ENCODE measurements around the gene OR5A1. TPM values are rescaled to one million over a fixed set of nuclear protein-coding genes. Genes with fewer than 3 reads are reported as not detected.

Gene OR5A1
- polyA plus RNA-seq, 3 donors: not detected

GRCh38 chr11:59400461-59401261, 35.6 kb upstream of the OR5A1 start:
- TF ChIP-seq CTCF (IDR thresholded peaks at IDR 0.05): no peak
- Histone ChIP-seq H3K79me2 (ENCODE audit: insufficient read depth, low read length) (no peaks in the 10 kb centered on the region), H3K27me3 (ENCODE audit: control insufficient read depth in 2 of 2, insufficient read depth in 2 of 2, low read length in 2 of 2) (no peaks in the 10 kb centered on the region), H4K20me1 (ENCODE audit: insufficient read depth, low read length) (no peaks in the 10 kb centered on the region), H3K36me3 (replicated peaks in 1 of 2; ENCODE audit: control insufficient read depth in 1 of 2, insufficient read depth in 2 of 2, low read length in 2 of 2) (no peaks in the 10 kb centered on the region), H3K9me3 (replicated peaks in 1 of 2; ENCODE audit: control insufficient read depth in 1 of 2, insufficient read depth in 1 of 2, low read length in 2 of 2) (peaks cover 4 to 23% of the 10 kb centered on the region in 2 donors), H2AFZ (ENCODE audit: insufficient read depth, low read depth, low read length, poor library complexity, severe bottlenecking) (no peak overlapping the region), H3K9ac (ENCODE audit: insufficient read depth, low read length, poor library complexity, severe bottlenecking) (no peak overlapping the region), H3K27ac (ENCODE audit: low read depth in 1 of 2, low read length in 2 of 2) (no peak overlapping the region), H3K4me1 (ENCODE audit: control insufficient read depth in 1 of 2, insufficient read depth in 2 of 2, low read length in 2 of 2) (no peaks in the 10 kb centered on the region), H3K4me2 (replicated peaks; ENCODE audit: extremely low read depth, low read length, poor library complexity, severe bottlenecking) (no peak overlapping the region), H3K4me3 (replicated peaks in 1 of 3; ENCODE audit: low read depth in 2 of 3, low read length in 3 of 3) (no peak overlapping the region)
- Mint-ChIP-seq H3K4me3 (no peak overlapping the region), H3K9me3 (peaks cover 5 to 23% (median 17%) of the 10 kb centered on the region in 7 donors), H3K27me3 (ENCODE audit: low read depth in 3 of 3) (no peaks in the 10 kb centered on the region), H3K4me1 (no peaks in the 10 kb centered on the region), H3K36me3 (no peaks in the 10 kb centered on the region), H3K27ac (no peak overlapping the region)
- WGBS (ENCODE audit: insufficient coverage): 100% methylated on average over 3 of the region's 3 CpGs
- no peak for DNase-seq
- intact Hi-C loops (cut with micrococcal nuclease): no loop called here

GRCh38 chr11:59401262-59401552, 35.1 kb upstream of the OR5A1 start:
- Histone ChIP-seq H2AFZ (ENCODE audit: insufficient read depth, low read depth, low read length, poor library complexity, severe bottlenecking) (no peak overlapping the region), H3K27me3 (ENCODE audit: control insufficient read depth in 2 of 2, insufficient read depth in 2 of 2, low read length in 2 of 2) (no peaks in the 10 kb centered on the region), H3K36me3 (replicated peaks in 1 of 2; ENCODE audit: control insufficient read depth in 1 of 2, insufficient read depth in 2 of 2, low read length in 2 of 2) (no peaks in the 10 kb centered on the region), H3K4me2 (replicated peaks; ENCODE audit: extremely low read depth, low read length, poor library complexity, severe bottlenecking) (no peak overlapping the region), H3K9me3 (replicated peaks in 1 of 2; ENCODE audit: control insufficient read depth in 1 of 2, insufficient read depth in 1 of 2, low read length in 2 of 2) (peaks cover 4 to 23% of the 10 kb centered on the region in 2 donors), H3K27ac (ENCODE audit: low read depth in 1 of 2, low read length in 2 of 2) (no peak overlapping the region), H3K79me2 (ENCODE audit: insufficient read depth, low read length) (no peaks in the 10 kb centered on the region), H3K4me3 (replicated peaks in 1 of 3; ENCODE audit: low read depth in 2 of 3, low read length in 3 of 3) (no peak overlapping the region), H4K20me1 (ENCODE audit: insufficient read depth, low read length) (no peaks in the 10 kb centered on the region), H3K4me1 (ENCODE audit: control insufficient read depth in 1 of 2, insufficient read depth in 2 of 2, low read length in 2 of 2) (no peaks in the 10 kb centered on the region), H3K9ac (ENCODE audit: insufficient read depth, low read length, poor library complexity, severe bottlenecking) (no peak overlapping the region)
- intact Hi-C loops (cut with micrococcal nuclease): no loop called here
- H3K36me3 Mint-ChIP-seq: no peaks in the 10 kb centered on the region
- no peaks in the 10 kb centered on the region for H3K27me3 Mint-ChIP-seq (ENCODE audit: low read depth in 3 of 3)
- no peak for TF ChIP-seq CTCF (IDR thresholded peaks at IDR 0.05)
- peaks cover 5 to 28% (median 17%) of the 10 kb centered on the region in 7 donors for H3K9me3 Mint-ChIP-seq
- no peaks in the 10 kb centered on the region for H3K4me1 Mint-ChIP-seq
- no peak overlapping the region for H3K4me3 Mint-ChIP-seq
- no peak overlapping the region for H3K27ac Mint-ChIP-seq
- 100% methylated on average over 1 of the region's 2 CpGs for WGBS (ENCODE audit: insufficient coverage)
- no peak for DNase-seq

Measured in CD14-positive monocyte (primary cell).